GM12874 (cell line): Measurements from ENCODE around the gene BMAL1.

Experiments
- TF ChIP-seq, protein P1 (sequence below): IDR thresholded peaks from 2 replicates; pipeline ENCODE4 v1.5.1; 2011; ENCODE audit warnings: low read depth, mild to moderate bottlenecking, control low read depth, low read length, moderate library complexity; ENCODE audit not compliant: insufficient read depth

Gene BMAL1

GRCh38 chr11:13339195-13340153, 61.9 kb downstream of the BMAL1 start:
- TF ChIP-seq, protein P1, sequence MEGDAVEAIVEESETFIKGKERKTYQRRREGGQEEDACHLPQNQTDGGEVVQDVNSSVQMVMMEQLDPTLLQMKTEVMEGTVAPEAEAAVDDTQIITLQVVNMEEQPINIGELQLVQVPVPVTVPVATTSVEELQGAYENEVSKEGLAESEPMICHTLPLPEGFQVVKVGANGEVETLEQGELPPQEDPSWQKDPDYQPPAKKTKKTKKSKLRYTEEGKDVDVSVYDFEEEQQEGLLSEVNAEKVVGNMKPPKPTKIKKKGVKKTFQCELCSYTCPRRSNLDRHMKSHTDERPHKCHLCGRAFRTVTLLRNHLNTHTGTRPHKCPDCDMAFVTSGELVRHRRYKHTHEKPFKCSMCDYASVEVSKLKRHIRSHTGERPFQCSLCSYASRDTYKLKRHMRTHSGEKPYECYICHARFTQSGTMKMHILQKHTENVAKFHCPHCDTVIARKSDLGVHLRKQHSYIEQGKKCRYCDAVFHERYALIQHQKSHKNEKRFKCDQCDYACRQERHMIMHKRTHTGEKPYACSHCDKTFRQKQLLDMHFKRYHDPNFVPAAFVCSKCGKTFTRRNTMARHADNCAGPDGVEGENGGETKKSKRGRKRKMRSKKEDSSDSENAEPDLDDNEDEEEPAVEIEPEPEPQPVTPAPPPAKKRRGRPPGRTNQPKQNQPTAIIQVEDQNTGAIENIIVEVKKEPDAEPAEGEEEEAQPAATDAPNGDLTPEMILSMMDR, result no peak

- TF ChIP-seq, protein P1, result no peak
Observed at GRCh38 chr11:13341026-13341425, 63.4 kb downstream of the BMAL1 start.

DNA sequence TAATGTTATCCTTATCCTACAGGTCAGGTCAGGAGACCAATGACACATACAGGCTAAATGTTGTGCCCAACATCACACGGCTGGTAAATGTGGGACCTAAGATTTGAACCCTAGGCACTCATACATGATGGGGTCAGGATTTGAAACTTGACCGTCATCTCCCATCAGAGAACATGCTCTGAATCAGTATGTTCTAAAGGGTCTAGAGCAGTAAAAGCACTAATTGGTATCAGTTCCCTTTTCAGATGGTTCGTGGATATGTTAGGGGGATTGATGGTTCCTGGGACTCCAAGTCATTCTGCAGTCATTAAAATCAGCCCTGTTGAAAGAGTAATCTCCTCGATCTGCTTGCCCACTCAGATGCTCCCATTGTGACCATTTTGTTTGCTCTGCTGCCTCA, 65.5 kb downstream of the BMAL1 start:
- TF ChIP-seq, protein P1, result no peak

GRCh38 chr11:13343931-13344717, 66.5 kb downstream of the BMAL1 start:
- TF ChIP-seq, protein P1, result peak; percentile 72

- TF ChIP-seq, protein P1, result no peak
Observed at GRCh38 chr11:13344818-13345217, 67.2 kb downstream of the BMAL1 start.

GRCh38 chr11:13346470-13346869, 68.9 kb downstream of the BMAL1 start:
- TF ChIP-seq, protein P1, result no peak

DNA sequence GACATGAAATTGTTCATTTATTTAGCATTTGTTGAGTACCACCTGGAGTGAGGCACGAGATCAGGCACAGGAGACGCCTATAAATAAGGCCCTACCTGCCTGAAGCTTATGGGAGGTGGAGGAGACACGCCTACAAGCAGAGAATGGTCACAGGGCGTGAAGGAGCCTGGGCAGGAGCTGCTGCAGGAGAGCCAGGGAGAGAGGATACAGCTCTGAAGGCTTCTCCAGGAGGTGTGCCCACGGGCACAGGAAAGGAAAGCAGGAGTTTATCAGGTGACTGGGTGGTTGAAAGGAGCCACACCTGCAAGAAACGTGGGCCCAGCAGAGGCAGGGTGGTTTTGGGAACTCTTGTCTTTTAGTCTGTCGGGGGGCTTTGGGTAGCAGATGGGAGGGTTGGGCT, 70.3 kb downstream of the BMAL1 start:
- TF ChIP-seq, protein P1, result no peak
